Raji (cell line): ENCODE data around the gene ATG5.

Source experiments
- POLR2A ChIP-seq: IDR thresholded peaks from 2 replicates; pipeline ENCODE4 v1.6.1; 2011; ENCODE audit warnings: low read depth, low read length, control low read depth; ENCODE audit not compliant: insufficient read depth

Gene ATG5

GRCh38 chr6:106161311-106161874 lies 164.2 kb downstream of the ATG5 start:
- TF ChIP-seq POLR2A: no peak

- TF ChIP-seq POLR2A: no peak
Measured at GRCh38 chr6:106160189-106160588, 165.4 kb downstream of the ATG5 start.

GRCh38 chr6:106159531-106159940 lies 166.0 kb downstream of the ATG5 start:
- no peak for TF ChIP-seq POLR2A

GRCh38 chr6:106158816-106159215 lies 166.7 kb downstream of the ATG5 start:
- TF ChIP-seq POLR2A: no peak

- no peak for TF ChIP-seq POLR2A
Measured at GRCh38 chr6:106156863-106157262, 168.7 kb downstream of the ATG5 start.

- no peak for TF ChIP-seq POLR2A
Measured at GRCh38 chr6:106156413-106156812, 169.1 kb downstream of the ATG5 start.

- no peak for TF ChIP-seq POLR2A
Measured at GRCh38 chr6:106155219-106155830, 170.2 kb downstream of the ATG5 start.

- TF ChIP-seq POLR2A: no peak
Measured at GRCh38 chr6:106154326-106154725, 171.2 kb downstream of the ATG5 start.

- no peak for TF ChIP-seq POLR2A
Measured at GRCh38 chr6:106152952-106153351, 172.6 kb downstream of the ATG5 start.

- no peak for TF ChIP-seq POLR2A
Measured at GRCh38 chr6:106149472-106150069, 176.0 kb downstream of the ATG5 start.

GRCh38 chr6:106147476-106147875 lies 178.1 kb downstream of the ATG5 start:
- TF ChIP-seq POLR2A: no peak

- TF ChIP-seq POLR2A: no peak
Measured at GRCh38 chr6:106146852-106147351, 178.7 kb downstream of the ATG5 start.

GRCh38 chr6:106145741-106146227 lies 179.8 kb downstream of the ATG5 start:
- TF ChIP-seq POLR2A: no peak

GRCh38 chr6:106145144-106145543 lies 180.4 kb downstream of the ATG5 start:
- TF ChIP-seq POLR2A: no peak

GRCh38 chr6:106143665-106144064 lies 181.9 kb downstream of the ATG5 start:
- no peak for TF ChIP-seq POLR2A

GRCh38 chr6:106142876-106143431 lies 182.6 kb downstream of the ATG5 start:
- no peak for TF ChIP-seq POLR2A

GRCh38 chr6:106141441-106142237 lies 183.9 kb downstream of the ATG5 start:
- TF ChIP-seq POLR2A: no peak
